ENCODE results near the gene SETBP1. TPM values are rescaled to one million over a fixed set of nuclear protein-coding genes. Genes with fewer than 3 reads are reported as not detected.

Gene SETBP1
- total RNA-seq, 1 experiment from 2014 or later = 0.05 TPM

DNA sequence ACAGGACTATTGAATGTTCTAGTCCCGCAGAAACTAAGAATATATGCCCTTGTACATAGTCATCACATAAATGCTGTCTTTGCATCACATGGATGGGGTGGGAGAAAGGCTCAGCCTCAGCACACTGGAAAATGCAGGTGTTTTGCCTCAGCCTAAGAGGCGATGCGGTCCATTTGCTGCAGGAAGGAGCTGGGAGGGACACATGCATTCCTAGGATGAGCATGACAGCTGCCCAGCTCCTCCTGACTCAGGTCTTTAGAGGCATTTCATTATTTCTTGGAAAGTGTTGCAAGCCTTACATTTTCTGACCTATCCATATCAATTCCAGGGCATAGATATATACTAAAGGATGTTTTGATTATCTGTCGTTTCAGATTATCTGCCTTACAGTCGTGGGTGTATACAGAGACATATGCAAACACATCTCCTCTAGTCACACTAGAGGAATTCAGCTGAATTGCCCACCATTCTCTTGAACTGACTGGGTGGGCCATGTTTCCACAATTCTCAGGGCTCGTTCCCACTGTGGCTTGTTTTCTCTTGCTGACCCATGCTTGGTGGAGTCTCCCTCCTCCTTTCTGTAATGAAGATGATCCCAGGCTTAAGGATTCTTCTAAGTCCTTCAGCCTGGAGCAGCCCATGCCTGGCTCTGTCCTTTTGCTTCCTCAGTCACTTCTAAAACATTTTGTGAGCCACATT lies 156.9 kb downstream of the SETBP1 start:
- no peaks in the 10 kb centered on the region for H3K79me2 ChIP-seq (ENCODE audit: insufficient read depth, low read length)
- no peak overlapping the region for H2AFZ ChIP-seq (ENCODE audit: low read depth, low read length, poor library complexity, severe bottlenecking)
- H3K9ac ChIP-seq (ENCODE audit: low read length) = no peak overlapping the region
- ChIA-PET POLR2A (no interaction called here), RAD21 (ENCODE audit: low non-redundant PET in 1 of 2, low total read pairs in 2 of 2, uncharacterized antibody in 2 of 2, unreplicated experiment in 2 of 2) (no interaction called here), CTCF (no interaction called here)
- H3K9me2 ChIP-seq (ENCODE audit: insufficient read depth) = no peaks in the 10 kb centered on the region
- H3K36me3 ChIP-seq (ENCODE audit: control insufficient read depth in 1 of 2, insufficient read depth in 2 of 2, low read length in 2 of 2) = no peaks in the 10 kb centered on the region
- no peak overlapping the region for H3K27ac ChIP-seq (ENCODE audit: low read depth, low read length)
- DNase-seq (ENCODE audit: low read depth, low spot score) = no peak
- no peaks in the 10 kb centered on the region for H3K27me3 ChIP-seq (ENCODE audit: insufficient read depth, low read length)
- H3K4me1 ChIP-seq (ENCODE audit: control insufficient read depth in 1 of 2, insufficient read depth in 2 of 2, low read length in 2 of 2) = no peaks in the 10 kb centered on the region
- H3K9me3 ChIP-seq (ENCODE audit: control insufficient read depth in 1 of 2, insufficient read depth in 1 of 2, low read depth in 1 of 2, low read length in 2 of 2) = peaks cover 16 to 38% of the 10 kb centered on the region in 2 experiments; a peak in 2 of 4 replicates
- no peaks in the 10 kb centered on the region for H4K20me1 ChIP-seq (ENCODE audit: insufficient read depth)
- H3K4me2 ChIP-seq (ENCODE audit: low read length) = no peak overlapping the region
- TF ChIP-seq RAD21 (IDR thresholded peaks at IDR 0.05; ENCODE audit: low read depth) (no peak), ELF1 (IDR thresholded peaks at IDR 0.05; ENCODE audit: borderline replicate concordance, low read depth) (no peak), TCF7L2 (IDR thresholded peaks at IDR 0.05; ENCODE audit: borderline replicate concordance, extremely low read depth, insufficient read depth, insufficient read length) (no peak)
- H3K4me3 ChIP-seq (replicated peaks in 1 of 2; ENCODE audit: low read depth in 1 of 2, low read length in 2 of 2) = no peak overlapping the region
- no peak for ATAC-seq
- intact Hi-C loops (cut with micrococcal nuclease) = no loop called here
- BruUV-seq (replicated peaks) = no TSS peak

- ChIA-PET CTCF (no interaction called here), POLR2A (no interaction called here), RAD21 (ENCODE audit: low non-redundant PET in 1 of 2, low total read pairs in 2 of 2, uncharacterized antibody in 2 of 2, unreplicated experiment in 2 of 2) (no interaction called here)
- no peaks in the 10 kb centered on the region for H3K36me3 ChIP-seq (ENCODE audit: control insufficient read depth in 1 of 2, insufficient read depth in 2 of 2, low read length in 2 of 2)
- no peak overlapping the region for H3K9ac ChIP-seq (ENCODE audit: low read length)
- H3K27me3 ChIP-seq (ENCODE audit: insufficient read depth, low read length) = no peaks in the 10 kb centered on the region
- H3K27ac ChIP-seq (ENCODE audit: low read depth, low read length) = no peak overlapping the region
- no peaks in the 10 kb centered on the region for H4K20me1 ChIP-seq (ENCODE audit: insufficient read depth)
- no peaks in the 10 kb centered on the region for H3K9me2 ChIP-seq (ENCODE audit: insufficient read depth)
- DNase-seq (ENCODE audit: low read depth, low spot score) = no peak
- ATAC-seq = no peak
- intact Hi-C loops (cut with micrococcal nuclease) = no loop called here
- no peaks in the 10 kb centered on the region for H3K79me2 ChIP-seq (ENCODE audit: insufficient read depth, low read length)
- H2AFZ ChIP-seq (ENCODE audit: low read depth, low read length, poor library complexity, severe bottlenecking) = no peak overlapping the region
- H3K4me2 ChIP-seq (ENCODE audit: low read length) = no peak overlapping the region
- no peak overlapping the region for H3K4me3 ChIP-seq (replicated peaks in 1 of 2; ENCODE audit: low read depth in 1 of 2, low read length in 2 of 2)
- no TSS peak for BruUV-seq (replicated peaks)
- H3K9me3 ChIP-seq (ENCODE audit: control insufficient read depth in 1 of 2, insufficient read depth in 1 of 2, low read depth in 1 of 2, low read length in 2 of 2) = peaks cover 16 to 28% of the 10 kb centered on the region in 2 experiments; a peak in 2 of 4 replicates
- no peaks in the 10 kb centered on the region for H3K4me1 ChIP-seq (ENCODE audit: control insufficient read depth in 1 of 2, insufficient read depth in 2 of 2, low read length in 2 of 2)
- TF ChIP-seq ZFX (IDR thresholded peaks at IDR 0.05) (no peak), REST (IDR thresholded peaks at IDR 0.05; ENCODE audit: low read depth) (no peak), CTCF (IDR thresholded peaks at IDR 0.05 in 2 of 3, conservative IDR thresholded peaks at IDR 0.05 in 1 of 3; ENCODE audit: borderline replicate concordance in 1 of 3, insufficient read depth in 1 of 3, low read depth in 2 of 3, low read length in 2 of 3) (no peak), YY1 (IDR thresholded peaks at IDR 0.05; ENCODE audit: extremely low read depth, insufficient replicate concordance, low read depth, low read length) (no peak), CBX3 (IDR thresholded peaks at IDR 0.05; ENCODE audit: low read depth) (no peak), ELF1 (IDR thresholded peaks at IDR 0.05; ENCODE audit: borderline replicate concordance, low read depth) (no peak), EZH2phosphoT487 (IDR thresholded peaks at IDR 0.05; ENCODE audit: borderline replicate concordance) (no peak), EGR1 (IDR thresholded peaks at IDR 0.05; ENCODE audit: low read depth) (no peak), SIN3A (IDR thresholded peaks at IDR 0.05; ENCODE audit: low read depth) (no peak), SRF (IDR thresholded peaks at IDR 0.05; ENCODE audit: low read depth) (no peak), EZH2 (IDR thresholded peaks at IDR 0.05) (no peak)
- TF ChIP-seq, protein P1, sequence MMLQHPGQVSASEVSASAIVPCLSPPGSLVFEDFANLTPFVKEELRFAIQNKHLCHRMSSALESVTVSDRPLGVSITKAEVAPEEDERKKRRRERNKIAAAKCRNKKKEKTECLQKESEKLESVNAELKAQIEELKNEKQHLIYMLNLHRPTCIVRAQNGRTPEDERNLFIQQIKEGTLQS (IDR thresholded peaks at IDR 0.05) = no peak
These were observed 158.4 kb downstream of the SETBP1 start for GRCh38 chr18:44838971-44839666.
